GM23248 (cell line): ENCODE results near the gene PACSIN1.

Experiments used
- EZH2 ChIP-seq: fragments of 200-600 bp; sonication (generic); IDR thresholded peaks from 2 replicates; pipeline ENCODE4 v1.6.1; 2018; ENCODE audit warnings: antibody characterized with exemption, mild to moderate bottlenecking; ENCODE audit not compliant: insufficient read depth, poor library complexity, severe bottlenecking
- EZH2phosphoT487 ChIP-seq: fragments of 200-600 bp; sonication (generic); IDR thresholded peaks from 2 replicates; pipeline ENCODE4 v1.6.1; 2018; ENCODE audit warnings: antibody characterized with exemption, moderate library complexity, mild to moderate bottlenecking, low read depth; ENCODE audit not compliant: insufficient read depth

GRCh38 chr6:34424200-34425131, 41.4 kb upstream of the PACSIN1 start:
- TF ChIP-seq EZH2phosphoT487 (no peak), EZH2 (no peak)
